ENCODE data around the gene CREB3L4.
"Not testable (repeated sequence)": the region's sequence is repeated elsewhere in the genome, so short reads cannot be mapped to it uniquely, and the experiment has no call there.

CREB3L4 gene

DNA sequence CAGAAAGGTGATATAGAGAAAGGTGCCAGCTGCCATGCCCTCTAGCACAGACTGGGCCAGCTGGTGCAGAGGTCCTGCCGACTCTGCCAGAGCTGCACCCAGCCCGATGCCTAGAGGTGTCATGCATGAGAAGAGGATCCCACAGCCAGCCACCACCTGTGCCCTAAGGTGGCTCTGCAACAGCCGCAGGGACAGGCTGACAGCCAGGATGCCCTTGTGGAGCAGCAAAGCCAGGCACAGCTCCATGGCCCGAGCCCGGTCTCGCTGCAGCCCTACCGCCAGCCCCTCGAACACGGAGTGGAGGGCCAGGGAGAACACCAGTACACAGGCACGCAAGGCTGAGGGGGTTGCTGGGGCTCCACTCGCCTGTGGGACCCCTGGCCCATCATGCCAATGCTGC lies 7.5 kb upstream of the CREB3L4 start:
- DNase-seq: no peak

DNA sequence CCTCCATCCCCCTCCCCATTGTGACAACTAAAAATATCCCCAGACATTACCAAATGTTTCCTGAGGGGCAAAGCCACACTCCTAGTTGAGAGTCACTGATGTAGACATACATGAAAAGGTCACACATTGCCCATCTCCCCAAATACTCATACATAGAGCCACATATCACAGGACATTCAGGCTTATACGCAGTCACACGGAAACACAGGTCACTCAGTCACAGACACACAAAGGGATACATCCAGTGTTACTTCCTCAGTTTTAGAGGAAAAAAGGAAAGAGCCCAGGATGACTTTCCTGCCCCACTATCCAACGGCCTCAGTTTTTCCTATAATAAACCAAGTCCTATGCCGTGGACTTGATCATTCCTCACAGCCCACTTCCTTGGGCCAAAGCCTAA lies 6.3 kb upstream of the CREB3L4 start:
- DNase-seq: no peak

DNA sequence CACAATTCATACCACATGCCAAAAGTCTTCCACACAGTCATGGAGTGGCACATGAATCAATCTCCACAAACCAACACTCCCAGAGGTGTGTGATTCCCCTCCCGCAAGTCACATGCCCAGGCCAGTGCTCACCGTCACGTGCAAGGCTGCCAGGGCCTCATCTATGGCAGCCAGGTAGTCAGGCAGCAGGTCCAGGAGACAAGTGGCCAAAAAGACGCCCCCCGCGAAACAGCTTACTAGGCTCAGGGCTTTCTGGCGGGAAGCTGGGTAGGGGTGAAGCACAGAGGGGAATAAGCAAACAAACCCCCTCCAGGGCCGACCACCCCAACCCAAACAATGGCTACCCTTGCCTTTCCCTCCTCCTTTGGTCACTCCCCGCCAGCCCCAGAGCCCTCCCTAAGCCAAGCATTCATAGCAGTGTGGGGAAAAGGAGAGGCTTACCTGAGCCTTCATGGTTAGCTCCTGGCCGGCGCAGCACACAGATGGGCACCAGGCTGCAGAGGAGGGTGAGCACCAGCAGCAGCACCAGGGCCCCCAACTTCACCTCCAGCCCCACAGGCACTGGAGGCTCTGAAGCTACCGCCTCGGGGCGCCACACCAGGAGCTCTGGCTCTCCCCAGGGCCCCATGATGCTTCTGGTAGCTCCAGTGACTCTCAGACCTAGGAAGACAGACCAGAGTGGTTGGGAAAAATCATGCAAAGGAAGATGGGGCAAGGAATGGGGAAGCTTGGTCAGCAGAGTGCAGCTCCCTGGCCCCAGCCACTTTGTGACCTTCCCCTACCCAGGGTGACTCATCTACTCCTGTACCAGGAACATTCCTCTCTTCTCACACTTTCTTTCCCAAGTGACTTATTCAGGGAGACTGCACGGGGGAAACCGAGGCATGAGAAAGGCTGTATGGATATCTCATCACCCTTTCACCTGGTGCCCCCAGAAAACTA lies 5.3 kb upstream of the CREB3L4 start:
- DNase-seq: no peak

DNA sequence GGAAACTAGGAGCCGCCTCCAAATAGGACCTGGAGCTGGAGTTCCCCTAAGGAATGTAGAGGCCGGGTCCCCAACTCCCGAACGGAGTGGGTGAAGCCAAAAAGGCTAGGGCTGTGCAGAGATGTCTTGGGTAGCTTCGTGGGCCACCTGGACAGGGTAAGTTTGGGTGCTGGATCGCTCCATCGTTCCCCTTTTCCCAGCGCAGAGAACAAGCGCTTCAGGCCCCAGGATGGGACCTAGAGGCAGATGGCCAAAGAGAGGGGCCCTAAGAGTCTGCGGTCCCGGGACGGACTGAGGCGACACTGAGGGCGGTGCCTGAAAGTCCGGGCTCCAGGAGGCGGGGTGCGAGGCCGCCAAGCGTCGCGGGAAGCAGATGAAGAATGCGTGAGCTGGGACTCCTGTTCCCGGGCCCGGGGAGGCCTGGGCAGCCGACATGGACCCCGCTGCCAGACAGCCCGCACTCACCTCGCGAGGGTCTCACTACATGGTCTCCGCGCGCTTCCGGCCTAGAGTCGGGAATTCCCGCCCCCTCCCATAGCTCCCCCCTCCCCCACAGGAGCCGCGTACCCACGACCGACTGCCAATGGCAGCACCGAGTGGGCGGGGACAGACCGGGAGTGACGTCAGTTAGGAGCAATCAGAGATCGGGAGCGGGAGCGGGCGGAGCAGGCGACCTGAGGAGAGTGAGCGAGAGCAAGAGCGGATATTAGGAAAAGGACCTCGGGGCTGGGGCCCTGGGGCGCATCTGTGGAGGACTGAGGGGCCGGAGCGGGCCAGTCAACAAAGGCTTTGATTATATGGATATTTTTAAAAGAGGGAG lies 4.5 kb upstream of the CREB3L4 start, which contains the start of gene SLC39A1:
Gene SLC39A1 (minus strand): TSS at position 508 of the 820 bp plus-strand sequence. CDS start 822 bp downstream, outside the sequence.
- peak; percentile 99 for DNase-seq

DNA sequence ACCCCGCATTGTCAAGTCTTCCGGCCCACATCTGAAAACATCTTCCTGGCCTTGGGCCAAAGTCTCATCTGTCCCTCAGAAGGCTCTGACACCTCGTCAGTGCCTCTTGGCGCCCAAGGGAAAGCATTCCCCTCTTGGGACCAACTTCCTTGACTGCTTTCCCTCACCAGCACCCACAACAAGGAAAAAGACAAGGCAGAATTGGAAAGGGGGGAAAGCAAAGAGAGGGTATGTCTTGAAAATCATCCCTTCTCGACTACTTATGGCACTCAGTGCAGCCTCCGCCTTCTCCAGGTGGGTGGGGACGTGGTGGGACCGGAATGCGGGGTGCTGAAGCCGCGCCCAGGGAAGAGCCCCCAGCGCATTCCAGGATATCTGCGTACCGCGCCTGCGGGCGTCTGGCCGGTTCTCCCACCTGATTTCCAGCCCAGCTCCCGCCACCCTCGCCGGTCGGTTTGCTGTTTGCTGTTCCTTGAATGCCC lies 3.8 kb upstream of the CREB3L4 start:
- peak; percentile 51 for DNase-seq

DNA sequence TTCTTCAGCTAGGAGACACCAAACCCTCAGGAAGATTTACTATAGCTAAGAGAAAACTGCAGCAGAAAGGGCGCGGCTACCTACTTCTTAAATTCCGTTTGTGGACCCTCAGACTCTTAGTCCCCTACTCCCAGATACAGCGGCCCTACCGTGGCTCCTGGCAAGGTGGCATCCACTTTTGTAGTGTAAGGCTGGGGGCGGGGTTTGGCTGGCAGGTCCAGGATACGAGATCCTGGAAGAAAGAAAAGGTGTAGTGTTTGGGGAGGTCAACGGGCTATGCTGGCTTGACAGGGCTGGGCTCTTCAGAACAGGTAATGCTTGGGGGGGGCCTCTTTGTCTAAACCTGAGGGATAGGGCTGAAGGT lies 280 bp downstream of the CREB3L4 start:
- no peak for DNase-seq

DNA sequence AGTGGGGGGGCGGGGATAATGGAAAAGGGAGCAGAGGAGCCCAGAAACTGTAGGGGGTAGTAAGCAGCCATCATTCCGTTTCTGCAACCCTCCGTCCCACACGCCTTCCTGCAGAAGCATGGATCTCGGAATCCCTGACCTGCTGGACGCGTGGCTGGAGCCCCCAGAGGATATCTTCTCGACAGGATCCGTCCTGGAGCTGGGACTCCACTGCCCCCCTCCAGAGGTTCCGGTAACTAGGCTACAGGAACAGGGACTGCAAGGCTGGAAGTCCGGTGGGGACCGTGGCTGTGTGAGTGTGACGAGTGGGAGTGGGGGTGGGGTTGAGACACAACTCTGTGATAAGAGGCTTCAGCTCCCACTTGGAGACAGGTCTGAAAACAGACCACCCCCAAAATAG lies 706 bp downstream of the CREB3L4 start:
- DNase-seq: peak; percentile 55

DNA sequence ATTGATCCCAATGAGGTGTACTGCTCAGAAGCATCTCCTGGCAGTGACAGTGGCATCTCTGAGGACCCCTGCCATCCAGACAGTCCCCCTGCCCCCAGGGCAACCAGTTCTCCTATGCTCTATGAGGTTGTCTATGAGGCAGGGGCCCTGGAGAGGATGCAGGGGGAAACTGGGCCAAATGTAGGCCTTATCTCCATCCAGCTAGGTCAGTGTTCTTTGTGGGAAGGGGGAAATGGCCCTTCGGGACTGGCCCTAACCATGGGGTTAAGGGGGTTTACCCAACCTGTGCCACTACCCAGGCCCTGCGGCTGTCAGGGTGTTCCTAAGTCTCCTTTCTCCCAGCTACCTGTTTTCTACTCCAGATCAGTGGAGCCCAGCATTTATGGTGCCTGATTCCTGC lies 1.3 kb downstream of the CREB3L4 start:
- DNase-seq: no peak

DNA sequence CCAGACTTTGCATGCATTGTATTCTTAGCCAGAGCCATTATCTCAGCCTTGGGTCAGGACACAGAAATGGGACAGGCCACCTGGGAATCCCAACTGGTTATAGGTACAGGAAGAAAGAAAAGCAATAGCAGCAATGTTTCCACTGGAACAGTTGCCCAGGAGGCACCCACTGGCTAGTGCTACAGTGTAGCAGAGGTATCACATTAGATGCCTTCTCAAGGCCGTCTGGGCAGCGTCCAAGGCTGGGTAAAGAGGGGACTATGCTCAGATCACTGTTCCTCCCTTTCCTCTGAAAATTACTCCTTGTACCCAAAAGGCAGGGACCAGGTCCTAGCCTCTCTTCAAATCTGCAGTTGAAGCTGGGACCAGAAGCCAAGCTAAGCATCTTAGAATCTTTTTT lies 2.6 kb downstream of the CREB3L4 start:
- DNase-seq: no peak

DNA sequence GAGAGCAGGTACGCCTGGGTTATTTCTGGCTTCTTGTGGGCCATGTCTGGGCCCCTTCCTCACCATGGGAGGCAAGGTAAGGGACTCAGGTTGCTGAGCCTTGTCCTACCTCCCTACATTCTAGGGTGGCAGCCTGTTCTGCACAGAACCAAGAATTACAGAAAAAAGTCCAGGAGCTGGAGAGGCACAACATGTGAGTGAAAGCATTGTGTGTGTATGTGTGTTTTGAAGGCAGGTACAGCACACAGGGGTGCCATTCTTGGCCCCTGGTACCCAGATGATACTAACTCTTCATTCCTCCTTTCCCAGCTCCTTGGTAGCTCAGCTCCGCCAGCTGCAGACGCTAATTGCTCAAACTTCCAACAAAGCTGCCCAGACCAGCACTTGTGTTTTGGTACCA lies 5.4 kb downstream of the CREB3L4 start:
- DNase-seq: no peak

DNA sequence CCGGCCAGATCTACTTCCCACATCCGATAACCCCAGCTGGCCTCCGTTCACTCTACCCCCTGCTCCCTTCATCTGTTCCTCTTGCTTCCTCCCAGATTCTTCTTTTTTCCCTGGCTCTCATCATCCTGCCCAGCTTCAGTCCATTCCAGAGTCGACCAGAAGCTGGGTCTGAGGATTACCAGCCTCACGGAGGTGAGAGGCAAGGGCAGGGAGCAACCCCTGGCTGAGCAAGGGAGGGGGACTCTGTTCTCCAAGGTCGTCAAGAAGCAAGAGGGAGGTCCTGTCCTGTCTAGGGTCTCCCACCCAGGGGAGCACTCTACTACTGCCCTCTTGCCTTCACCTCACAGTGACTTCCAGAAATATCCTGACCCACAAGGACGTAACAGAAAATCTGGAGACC lies 5.8 kb downstream of the CREB3L4 start:
- no peak for DNase-seq

DNA sequence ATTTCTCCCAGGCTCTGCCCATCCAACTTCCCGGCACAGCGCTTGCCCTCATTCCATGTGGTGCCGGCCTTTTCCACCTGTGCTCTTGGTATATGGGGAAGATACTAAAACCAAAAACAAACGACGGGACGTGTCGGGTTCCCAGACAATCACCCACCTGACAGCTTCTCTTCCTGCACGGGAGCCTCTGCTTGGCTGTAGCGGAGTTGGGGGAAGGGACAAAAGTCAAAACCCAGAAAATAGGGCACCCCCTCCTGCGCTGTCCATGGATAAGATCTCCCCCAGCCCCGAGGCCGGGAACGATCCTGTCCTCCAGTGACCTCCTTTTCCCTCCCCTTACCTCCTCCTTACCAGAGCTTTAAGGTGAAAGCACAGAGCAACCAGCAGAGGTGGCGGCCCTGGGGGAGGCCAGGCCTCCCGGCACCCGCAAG lies 9.1 kb downstream of the CREB3L4 start:
- DNase-seq: no peak

DNA sequence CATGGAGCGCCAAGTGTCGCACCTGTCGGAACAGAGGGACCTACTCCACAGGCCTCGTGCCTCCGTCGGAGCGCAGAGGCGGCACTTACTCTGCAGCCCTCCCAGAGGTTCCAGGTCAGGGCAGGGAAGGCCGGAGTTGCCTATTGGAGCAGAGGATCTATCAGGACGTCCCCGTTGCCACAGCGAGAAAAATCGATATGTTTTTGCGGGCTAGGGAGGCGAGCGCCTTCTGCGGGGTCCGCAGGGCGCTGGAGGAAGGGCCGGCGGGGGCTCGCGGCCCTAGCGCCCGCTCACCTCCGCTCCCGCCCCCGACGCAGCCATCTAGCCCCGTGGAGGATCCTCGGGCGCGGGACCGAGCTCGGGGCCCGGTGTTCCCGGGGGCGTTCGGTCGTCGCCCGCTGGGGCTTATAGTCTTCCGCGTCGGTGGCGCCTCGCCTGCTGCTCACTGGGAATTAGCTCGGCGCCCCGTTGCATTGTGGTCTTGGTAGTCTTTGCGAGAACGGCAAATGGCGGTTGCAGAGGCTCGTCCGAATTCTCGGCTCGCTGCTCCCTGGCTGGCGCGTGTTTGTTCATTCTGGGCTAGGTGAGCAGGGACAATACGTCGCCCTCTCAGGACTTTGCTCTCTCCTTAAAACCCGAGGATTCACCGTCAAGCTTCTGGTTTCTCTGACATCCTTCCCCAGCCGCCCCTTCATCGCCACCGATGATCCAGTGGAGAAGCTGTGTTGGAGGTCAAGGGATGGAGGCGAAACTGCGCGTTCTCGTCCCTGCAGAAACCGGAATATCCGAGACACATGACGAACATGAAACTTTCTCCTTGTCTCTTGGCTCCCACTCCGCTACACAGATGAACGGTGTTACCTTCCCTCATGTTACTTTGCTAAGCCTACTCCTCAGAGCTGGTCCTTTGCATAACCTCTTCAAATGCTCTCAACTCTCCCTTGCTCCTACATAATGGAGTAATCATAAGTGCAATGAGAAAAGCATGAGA lies 9.8 kb downstream of the CREB3L4 start, which contains the start of gene JTB:
Gene JTB (minus strand): TSS at position 425 of the 991 bp plus-strand sequence. CDS start 422 bp downstream, at position 3.
- DNase-seq: peak; percentile 87

DNA sequence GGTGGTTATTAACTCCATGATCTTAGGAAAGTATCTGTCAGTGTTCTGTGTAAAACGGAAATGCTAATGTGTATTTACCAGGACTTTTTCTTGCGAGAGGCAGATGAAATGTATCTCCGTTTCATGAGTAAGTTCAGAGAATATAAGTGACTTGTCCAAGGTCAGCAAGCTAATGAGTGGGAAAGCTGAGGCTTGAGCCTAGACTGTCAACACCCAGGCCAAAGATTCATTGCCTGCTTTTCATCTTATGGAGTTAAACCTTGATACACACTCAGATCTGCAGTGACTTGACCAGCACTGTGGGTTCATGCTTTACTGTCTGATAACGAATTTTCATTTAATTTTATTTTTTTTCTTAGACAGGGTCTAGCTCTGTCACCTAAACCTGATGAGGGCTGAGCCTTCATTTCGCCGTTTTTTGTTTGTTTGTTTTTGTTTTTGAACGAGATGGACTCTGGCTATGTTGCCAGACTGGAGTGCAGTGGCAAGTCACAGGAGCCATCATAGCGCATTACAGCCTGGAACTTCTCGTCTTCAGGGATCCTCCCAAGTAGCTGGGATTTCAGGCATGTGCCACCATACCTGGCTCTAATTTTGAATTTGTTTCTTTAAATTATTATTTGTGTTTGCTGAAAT lies 10.7 kb downstream of the CREB3L4 start:
- no peak for DNase-seq

DNA sequence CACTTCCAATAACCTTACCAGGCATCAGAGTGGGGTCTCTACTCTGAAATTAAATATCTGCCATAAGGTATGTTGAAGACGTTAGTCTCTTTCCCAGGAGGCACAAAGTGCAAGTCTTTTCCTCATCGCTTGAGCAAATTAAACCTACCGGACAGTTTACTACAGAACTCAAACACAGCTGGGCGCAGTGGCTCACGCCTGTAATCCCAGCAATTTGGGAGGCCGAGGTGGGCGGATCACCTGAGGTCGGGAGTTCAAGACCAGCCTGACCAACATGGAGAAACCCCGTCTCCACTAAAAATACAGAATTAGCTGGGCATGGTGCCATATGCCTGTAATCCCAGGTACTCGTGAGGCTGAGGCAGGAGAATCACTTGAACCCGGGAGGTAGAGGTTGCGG lies 11.4 kb downstream of the CREB3L4 start:
- DNase-seq: not testable (repeated sequence)

DNA sequence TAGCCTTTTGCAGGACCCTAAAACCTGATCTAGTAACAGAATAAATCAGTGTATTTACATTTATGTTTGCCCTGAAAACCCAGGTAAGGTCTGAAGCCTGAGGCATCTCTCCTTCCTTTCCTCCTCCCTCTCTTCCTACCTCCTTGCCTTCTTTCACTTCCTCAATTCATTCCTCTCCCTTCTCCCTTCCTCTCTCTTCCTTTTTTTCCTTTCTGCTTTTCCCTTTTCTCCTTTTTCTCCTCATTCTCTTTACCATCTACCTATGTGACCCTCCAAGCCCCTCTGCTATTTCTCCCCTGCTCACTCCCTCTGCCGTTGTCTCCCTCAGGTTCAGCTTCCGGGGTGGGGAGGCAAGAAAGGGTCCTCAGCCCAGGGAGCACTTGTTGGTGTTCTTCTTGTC lies 14.0 kb downstream of the CREB3L4 start:
- DNase-seq: not testable (repeated sequence)

DNA sequence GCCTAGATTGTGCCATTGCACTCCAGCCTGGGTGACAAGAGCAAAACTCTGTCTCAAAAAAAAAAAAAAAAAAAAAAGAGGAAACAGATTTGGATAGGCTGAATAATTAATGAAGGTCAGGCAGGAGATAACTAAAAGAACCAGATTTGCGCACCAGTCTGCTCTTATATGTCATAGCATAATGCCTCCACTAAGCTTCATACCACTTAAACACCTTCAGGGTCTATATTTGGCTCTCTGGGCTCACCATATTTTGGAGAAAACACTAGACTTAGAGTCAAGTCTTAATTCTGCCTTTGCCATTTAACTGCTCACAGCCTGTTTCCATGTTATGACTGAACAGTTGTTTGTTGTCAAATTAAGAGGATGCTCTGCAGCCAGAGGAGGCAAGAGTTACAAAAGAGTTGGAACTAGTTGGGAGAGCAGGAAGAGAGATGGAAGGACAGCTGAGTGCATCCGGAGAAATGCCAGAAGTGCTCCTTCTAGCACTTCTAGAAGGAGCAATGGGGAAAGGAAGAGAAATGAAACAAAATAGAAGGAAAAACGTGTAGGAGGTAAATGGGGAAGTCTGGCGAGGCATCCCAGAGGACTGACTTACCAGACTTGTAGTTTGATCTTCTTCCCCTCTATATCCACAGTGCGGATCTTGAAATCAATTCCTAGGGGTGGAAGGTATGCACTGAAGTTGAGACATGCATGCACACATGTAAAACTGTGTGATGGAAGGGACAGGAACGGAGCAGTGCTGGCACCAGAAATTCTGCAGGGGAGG lies 16.6 kb downstream of the CREB3L4 start:
- no peak for DNase-seq

DNA sequence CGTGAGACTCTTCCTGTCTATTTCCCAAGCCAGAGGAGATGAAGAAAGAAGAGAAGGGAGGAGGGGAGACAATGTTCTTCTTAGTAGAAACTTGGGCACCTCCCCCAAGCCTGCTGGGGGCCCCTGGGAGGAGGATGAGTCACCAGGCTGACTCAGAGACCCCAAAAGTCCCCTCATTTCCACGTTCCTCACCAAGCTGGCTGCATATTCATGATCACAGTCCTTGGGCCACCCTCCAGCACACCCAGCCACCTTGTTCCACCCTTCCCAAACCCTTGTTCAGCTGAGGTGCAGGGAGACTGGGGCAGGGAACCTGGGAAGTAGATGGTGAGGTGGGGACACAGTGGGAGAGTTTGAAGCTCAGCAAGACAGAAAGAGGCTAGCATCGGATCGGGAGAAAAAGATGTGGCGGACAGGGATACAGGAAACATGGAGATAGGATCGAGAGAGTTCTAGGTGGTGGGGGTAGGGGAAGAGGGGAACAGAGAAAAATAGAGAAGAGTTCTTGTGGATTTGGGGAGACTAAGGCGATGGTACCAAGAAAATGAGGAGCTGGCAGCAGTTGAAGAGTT lies 17.7 kb downstream of the CREB3L4 start:
- DNase-seq: no peak

DNA sequence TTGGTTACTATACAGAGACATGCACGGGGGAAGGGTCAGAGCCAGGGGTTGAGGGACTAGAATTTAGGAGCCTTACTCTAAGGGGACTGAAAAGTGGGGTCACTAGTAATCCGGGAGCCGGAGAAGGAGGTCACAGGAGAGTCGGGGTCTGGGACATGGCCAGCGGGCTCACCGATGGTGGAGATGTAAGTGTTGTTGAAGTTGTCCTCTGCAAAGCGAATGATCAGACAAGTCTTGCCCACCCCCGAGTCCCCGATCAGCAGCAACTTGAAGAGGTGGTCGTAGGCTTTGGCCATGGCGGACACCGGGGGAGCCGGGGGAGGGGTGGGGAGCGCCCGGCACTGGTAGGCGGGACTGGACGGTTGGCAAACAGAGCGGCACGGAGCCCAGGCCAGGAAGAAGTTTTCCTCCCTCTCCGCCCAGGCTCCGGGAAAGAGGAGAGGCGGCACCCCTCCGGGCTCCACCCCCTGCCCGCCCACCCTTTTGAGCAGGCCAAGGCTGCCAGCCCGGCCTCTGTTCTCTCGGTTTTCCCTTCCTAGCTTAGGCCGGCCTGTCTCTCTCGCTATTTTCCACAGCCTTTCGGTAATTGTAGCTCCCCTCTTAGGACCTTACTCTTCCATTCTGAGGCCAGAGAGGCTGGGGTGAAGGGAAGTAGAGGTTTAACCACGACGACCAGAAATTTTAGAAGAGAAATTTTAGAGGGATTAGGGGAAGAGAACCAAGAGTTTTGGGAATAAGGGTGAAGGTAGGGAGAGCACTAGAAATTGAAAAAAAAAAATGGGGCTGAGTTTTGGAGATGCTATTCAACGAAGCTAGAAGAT lies 18.4 kb downstream of the CREB3L4 start, which contains the start of gene RAB13:
Gene RAB13 (minus strand): TSS at position 399 of the 821 bp plus-strand sequence. CDS start 103 bp downstream, at position 296.
- DNase-seq: peak; percentile 70
